Activated T-helper 1 cell treated with anti-CD3 and anti-CD28 coated beads, Interleukin-12 subunit alpha, Interleukin-12 subunit beta, Interleukin-2, Interleukin-4 antibody, amounts not matched to agents 30 ng/mL and 10 ng/mL and 1 ng/mL, durations not matched to agents 14 hours and 24 hours and 36 hours (primary cell): ENCODE results near the gene PSMA4. TPM values are rescaled to one million over a fixed set of nuclear protein-coding genes. Genes with fewer than 3 reads are reported as not detected.
"Not testable (repeated sequence)": the region's sequence is repeated elsewhere in the genome, so short reads cannot be mapped to it uniquely, and the experiment has no call there.

Experiments used
- DNase-seq: peaks from one replicate; pipeline ENCODE4 v3.0.0; 2021; ENCODE audit warnings: low spot score
- H3K27ac Mint-ChIP-seq: one replicate; pipeline ENCODE4 v1.8.0; 2021; ENCODE audit warnings: mild to moderate bottlenecking, mixed read lengths
- H3K27me3 Mint-ChIP-seq: one replicate; pipeline ENCODE4 v1.8.0; 2022; ENCODE audit warnings: mild to moderate bottlenecking, moderate library complexity, mixed read lengths; ENCODE audit not compliant: insufficient read depth
- H3K36me3 Mint-ChIP-seq: one replicate; pipeline ENCODE4 v1.8.0; 2021; ENCODE audit warnings: low read depth, mixed read lengths
- H3K4me1 Mint-ChIP-seq: one replicate; pipeline ENCODE4 v1.8.0; 2021; ENCODE audit warnings: low read depth, mixed read lengths
- H3K4me3 Mint-ChIP-seq: one replicate; pipeline ENCODE4 v1.8.0; 2021; ENCODE audit warnings: mild to moderate bottlenecking, moderate library complexity, mixed read lengths
- H3K9me3 Mint-ChIP-seq: one replicate; pipeline ENCODE4 v1.8.0; 2021; ENCODE audit warnings: mixed read lengths
- intact Hi-C: fragments of 100-400 bp; cut with micrococcal nuclease; formaldehyde crosslinking; loops from one replicate; pipeline ENCODE4 v1.15.1; 2024
- total RNA-seq: library from RNA; stranded (reverse); gene quantifications from 2 replicates; pipeline ENCODE4 v1.2.3, GENCODE V29; 2022

The PSMA4 gene
- total RNA-seq = 317 and 318 TPM in 2 replicates

- H3K4me1 Mint-ChIP-seq = peaks cover 42% of the 10 kb centered on the region
- H3K27me3 Mint-ChIP-seq = no peaks in the 10 kb centered on the region
These were observed at the start of gene PSMA4 for GRCh38 chr15:78540141-78540870. Gene PSMA4, plus strand, starts transcription at chr15:78540444. Its CDS starts 1,484 bp downstream, at chr15:78541928.

GRCh38 chr15:78492872-78493271 lies 47.4 kb upstream of the PSMA4 start:
- Mint-ChIP-seq H3K9me3 (no peaks in the 10 kb centered on the region), H3K4me3 (no peak overlapping the region), H3K4me1 (no peaks in the 10 kb centered on the region), H3K36me3 (peaks cover 50% of the 10 kb centered on the region), H3K27ac (no peak overlapping the region), H3K27me3 (no peaks in the 10 kb centered on the region)
- no peak for DNase-seq
- intact Hi-C loops = no loop called here

More at GRCh38 chr15:78540141-78540870, at the start of gene PSMA4:
- Mint-ChIP-seq H3K4me3 (peak within 1 kb of the TSS; percentile 97), H3K36me3 (peaks cover 27% of the 10 kb centered on the region), H3K27ac (peak within 1 kb of the TSS; percentile 100), H3K9me3 (no peaks in the 10 kb centered on the region)
- intact Hi-C loops = loop anchor here (1.0 to 5.0 kb wide), 4 partner anchors 33 to 332 kb away; partner anchors contain the start of genes HYKK, MORF4L1 and SKIC8
- peak; percentile 92 for DNase-seq

- peaks cover 7% of the 10 kb centered on the region for H3K4me1 Mint-ChIP-seq
- H3K27ac Mint-ChIP-seq = no peak overlapping the region
- no peak overlapping the region for H3K4me3 Mint-ChIP-seq
- H3K27me3 Mint-ChIP-seq = peaks cover 4% of the 10 kb centered on the region
- no peak for DNase-seq
- peaks cover 6% of the 10 kb centered on the region for H3K9me3 Mint-ChIP-seq
- intact Hi-C loops = no loop called here
- H3K36me3 Mint-ChIP-seq = peaks cover 27% of the 10 kb centered on the region
These were observed 38.4 kb upstream of the PSMA4 start for GRCh38 chr15:78501857-78502256.

GRCh38 chr15:78502641-78503040 lies 37.6 kb upstream of the PSMA4 start:
- peaks cover 4% of the 10 kb centered on the region for H3K27me3 Mint-ChIP-seq
- no peak overlapping the region for H3K4me3 Mint-ChIP-seq
- H3K36me3 Mint-ChIP-seq = peaks cover 22% of the 10 kb centered on the region
- no peak overlapping the region for H3K27ac Mint-ChIP-seq
- no peak for DNase-seq
- intact Hi-C loops = no loop called here
- peaks cover 6% of the 10 kb centered on the region for H3K9me3 Mint-ChIP-seq
- peaks cover 11% of the 10 kb centered on the region for H3K4me1 Mint-ChIP-seq

GRCh38 chr15:78506971-78507830 lies 33.0 kb upstream of the PSMA4 start, which contains the start of gene HYKK:
Gene HYKK, plus strand, starts transcription at chr15:78507577. Its CDS starts 5,512 bp downstream, at chr15:78513089.
- H3K36me3 Mint-ChIP-seq = peaks cover under 1% of the 10 kb centered on the region
- H3K27ac Mint-ChIP-seq = no peak within 1 kb of the TSS
- intact Hi-C loops = loop anchor here (1.0 to 2.0 kb wide), 3 partner anchors 33 to 70 kb away; partner anchors contain the start of genes CHRNA5 and PSMA4
- peak; percentile 77 for DNase-seq
- peaks cover 9% of the 10 kb centered on the region for H3K27me3 Mint-ChIP-seq
- H3K9me3 Mint-ChIP-seq = peaks cover 1% of the 10 kb centered on the region
- H3K4me1 Mint-ChIP-seq = peaks cover 31% of the 10 kb centered on the region
- H3K4me3 Mint-ChIP-seq = peak within 1 kb of the TSS; percentile 85

- DNase-seq = no peak
- Mint-ChIP-seq H3K4me1 (peaks cover 31% of the 10 kb centered on the region), H3K27ac (no peak overlapping the region), H3K27me3 (peaks cover 9% of the 10 kb centered on the region), H3K4me3 (peak overlapping the region; percentile 85), H3K9me3 (no peaks in the 10 kb centered on the region), H3K36me3 (no peaks in the 10 kb centered on the region)
- intact Hi-C loops = loop anchor here (1.0 to 2.0 kb wide), 3 partner anchors 33 to 70 kb away; partner anchors contain the start of genes CHRNA5 and PSMA4
These were observed 32.4 kb upstream of the PSMA4 start for GRCh38 chr15:78507831-78508160.

- H3K9me3 Mint-ChIP-seq = no peaks in the 10 kb centered on the region
- peak overlapping the region; percentile 85 for H3K4me3 Mint-ChIP-seq
- no peaks in the 10 kb centered on the region for H3K36me3 Mint-ChIP-seq
- H3K27ac Mint-ChIP-seq = no peak overlapping the region
- intact Hi-C loops = no loop called here
- H3K27me3 Mint-ChIP-seq = peaks cover 9% of the 10 kb centered on the region
- peaks cover 31% of the 10 kb centered on the region for H3K4me1 Mint-ChIP-seq
- DNase-seq = no peak
These were observed 32.0 kb upstream of the PSMA4 start for GRCh38 chr15:78508272-78508671.

GRCh38 chr15:78509726-78510312 lies 30.4 kb upstream of the PSMA4 start:
- Mint-ChIP-seq H3K27ac (peak overlapping the region; percentile 61), H3K36me3 (peaks cover 2% of the 10 kb centered on the region), H3K9me3 (no peaks in the 10 kb centered on the region), H3K27me3 (peaks cover 9% of the 10 kb centered on the region), H3K4me3 (no peak overlapping the region), H3K4me1 (peaks cover 31% of the 10 kb centered on the region)
- intact Hi-C loops = no loop called here
- peak; percentile 2 for DNase-seq

GRCh38 chr15:78520035-78520434 lies 20.2 kb upstream of the PSMA4 start:
- H3K4me3 Mint-ChIP-seq, H3K9me3 Mint-ChIP-seq, H3K27ac Mint-ChIP-seq, intact Hi-C loops, H3K27me3 Mint-ChIP-seq, H3K36me3 Mint-ChIP-seq, H3K4me1 Mint-ChIP-seq, DNase-seq: not testable (repeated sequence)

- Mint-ChIP-seq H3K9me3 (no peaks in the 10 kb centered on the region), H3K4me1 (no peaks in the 10 kb centered on the region), H3K27ac (no peak overlapping the region), H3K36me3 (no peaks in the 10 kb centered on the region), H3K27me3 (no peaks in the 10 kb centered on the region), H3K4me3 (no peak overlapping the region)
- no peak for DNase-seq
- intact Hi-C loops = no loop called here
These were observed 16.0 kb upstream of the PSMA4 start for GRCh38 chr15:78524230-78524629.

- Mint-ChIP-seq H3K27me3 (no peaks in the 10 kb centered on the region), H3K9me3 (no peaks in the 10 kb centered on the region), H3K4me3 (no peak overlapping the region), H3K27ac (no peak overlapping the region), H3K36me3 (no peaks in the 10 kb centered on the region), H3K4me1 (no peaks in the 10 kb centered on the region)
- intact Hi-C loops = no loop called here
- DNase-seq = no peak
These were observed 12.9 kb upstream of the PSMA4 start for GRCh38 chr15:78527325-78527724.

GRCh38 chr15:78533331-78533730 lies 6.9 kb upstream of the PSMA4 start:
- Mint-ChIP-seq H3K27ac (no peak overlapping the region), H3K36me3 (no peaks in the 10 kb centered on the region), H3K27me3 (peaks cover 3% of the 10 kb centered on the region), H3K9me3 (no peaks in the 10 kb centered on the region), H3K4me1 (peaks cover under 1% of the 10 kb centered on the region), H3K4me3 (no peak overlapping the region)
- no peak for DNase-seq
- intact Hi-C loops = no loop called here
